NB4 (cell line): ENCODE measurements around the gene C1orf56.

ENCODE experiments used
- POLR2A ChIP-seq: IDR thresholded peaks from 2 replicates; pipeline ENCODE4 v1.6.1; 2011; ENCODE audit warnings: mild to moderate bottlenecking; ENCODE audit not compliant: insufficient read length; ENCODE audit errors: extremely low read depth
- TF ChIP-seq, protein P1 (sequence below): IDR thresholded peaks from one replicate; pipeline ENCODE4 v1.5.1; 2012; ENCODE audit warnings: low read depth, low read length

DNA sequence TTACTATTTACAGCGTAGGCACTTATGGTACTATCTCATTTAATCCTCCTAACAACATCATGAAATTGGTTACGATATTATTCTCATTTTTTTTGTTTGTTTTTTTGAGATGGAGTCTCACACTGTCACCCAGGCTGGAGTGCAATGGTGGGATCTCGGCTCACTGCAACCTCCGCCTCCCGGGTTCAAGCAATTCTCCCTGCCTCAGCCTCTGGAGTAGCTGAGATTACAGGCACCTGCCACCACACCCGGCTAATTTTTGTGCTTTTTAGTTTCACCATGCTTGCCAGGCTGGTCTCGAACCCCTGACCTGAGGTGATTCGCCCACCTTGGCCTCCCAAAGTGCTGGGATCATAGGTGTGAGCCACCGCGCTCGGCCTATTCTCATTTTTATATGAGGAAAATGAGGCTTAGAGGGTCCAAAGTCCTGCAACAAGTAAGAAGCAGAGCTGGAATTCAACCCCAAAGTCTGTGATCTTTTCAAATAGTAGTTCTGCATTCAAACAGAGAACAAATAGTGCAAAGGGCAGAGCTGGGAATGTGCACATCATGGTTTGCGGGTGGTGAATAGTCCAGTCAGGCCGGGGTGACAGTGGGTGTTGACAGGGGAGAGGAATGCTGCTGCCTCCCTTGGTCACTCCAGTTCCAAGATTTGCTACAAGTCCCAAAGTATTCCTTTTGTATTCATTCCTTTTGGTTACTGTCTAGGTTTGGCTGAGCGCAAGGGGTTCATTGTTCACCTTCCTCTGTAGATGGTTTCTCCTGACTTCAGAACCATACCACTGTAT lies 34.7 kb upstream of the C1orf56 start:
- no peak for TF ChIP-seq POLR2A
- TF ChIP-seq, protein P1, sequence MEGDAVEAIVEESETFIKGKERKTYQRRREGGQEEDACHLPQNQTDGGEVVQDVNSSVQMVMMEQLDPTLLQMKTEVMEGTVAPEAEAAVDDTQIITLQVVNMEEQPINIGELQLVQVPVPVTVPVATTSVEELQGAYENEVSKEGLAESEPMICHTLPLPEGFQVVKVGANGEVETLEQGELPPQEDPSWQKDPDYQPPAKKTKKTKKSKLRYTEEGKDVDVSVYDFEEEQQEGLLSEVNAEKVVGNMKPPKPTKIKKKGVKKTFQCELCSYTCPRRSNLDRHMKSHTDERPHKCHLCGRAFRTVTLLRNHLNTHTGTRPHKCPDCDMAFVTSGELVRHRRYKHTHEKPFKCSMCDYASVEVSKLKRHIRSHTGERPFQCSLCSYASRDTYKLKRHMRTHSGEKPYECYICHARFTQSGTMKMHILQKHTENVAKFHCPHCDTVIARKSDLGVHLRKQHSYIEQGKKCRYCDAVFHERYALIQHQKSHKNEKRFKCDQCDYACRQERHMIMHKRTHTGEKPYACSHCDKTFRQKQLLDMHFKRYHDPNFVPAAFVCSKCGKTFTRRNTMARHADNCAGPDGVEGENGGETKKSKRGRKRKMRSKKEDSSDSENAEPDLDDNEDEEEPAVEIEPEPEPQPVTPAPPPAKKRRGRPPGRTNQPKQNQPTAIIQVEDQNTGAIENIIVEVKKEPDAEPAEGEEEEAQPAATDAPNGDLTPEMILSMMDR, result no peak
